Cerebellar cortex (tissue), 1 donor: Measurements from ENCODE around the gene PRM1.

ENCODE experiments used
- DNase-seq: peaks from one replicate; pipeline ENCODE4 v3.0.0-alpha.2; 2015; ENCODE audit warnings: low spot score

Gene PRM1

DNA sequence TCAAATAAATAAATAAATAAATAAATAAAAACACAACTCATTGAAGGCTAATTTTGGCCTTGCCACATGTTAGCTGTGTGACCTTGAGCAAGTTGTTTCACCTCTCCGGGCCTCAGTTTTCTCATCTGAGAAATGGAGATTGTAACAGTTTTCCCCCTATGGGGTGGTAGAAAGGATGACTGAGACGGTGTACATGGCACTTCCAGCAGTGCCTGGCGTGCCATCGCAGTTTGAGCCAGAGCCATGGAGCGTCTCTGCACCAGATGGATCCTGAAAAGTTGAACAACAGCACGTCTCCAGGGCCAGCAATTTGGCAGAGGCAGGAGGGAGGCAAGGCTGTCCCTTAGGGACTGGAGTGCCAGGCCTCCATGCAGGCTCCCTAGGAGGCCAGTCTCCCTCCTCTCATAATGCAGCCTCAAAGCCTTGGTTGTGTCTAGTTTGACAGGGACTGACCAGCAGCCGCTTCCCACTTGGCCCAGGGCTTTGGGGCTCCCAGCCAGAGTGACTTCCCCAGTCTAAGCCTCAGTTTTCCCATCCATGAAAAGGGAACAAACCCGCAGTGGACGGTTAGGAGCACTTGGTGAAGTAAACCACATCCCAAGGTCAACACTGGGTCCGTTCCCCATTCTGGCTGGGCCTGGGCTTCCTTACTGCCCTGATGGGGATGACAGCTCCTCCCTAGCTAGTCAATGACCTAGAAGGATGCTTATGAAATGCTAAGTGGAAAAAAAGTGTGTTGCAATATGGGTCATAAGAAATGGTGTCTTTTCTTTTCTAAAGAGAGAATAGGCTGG, 44.5 kb downstream of the PRM1 start:
- no peak for DNase-seq

DNA sequence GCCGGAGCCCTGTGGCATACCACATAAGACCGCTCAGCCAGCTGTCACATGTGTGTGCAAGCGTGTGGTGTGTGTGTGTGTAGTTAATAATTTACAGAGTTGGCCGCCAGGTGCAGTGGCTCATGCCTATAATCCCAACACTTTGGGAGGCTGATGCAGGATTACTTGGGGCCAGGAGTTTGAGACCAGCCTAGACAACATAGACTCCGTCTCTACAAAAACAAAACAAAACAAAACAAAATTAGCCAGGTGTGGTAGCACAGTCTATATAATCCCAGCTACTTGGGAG, 45.5 kb downstream of the PRM1 start:
- no peak for DNase-seq

DNA sequence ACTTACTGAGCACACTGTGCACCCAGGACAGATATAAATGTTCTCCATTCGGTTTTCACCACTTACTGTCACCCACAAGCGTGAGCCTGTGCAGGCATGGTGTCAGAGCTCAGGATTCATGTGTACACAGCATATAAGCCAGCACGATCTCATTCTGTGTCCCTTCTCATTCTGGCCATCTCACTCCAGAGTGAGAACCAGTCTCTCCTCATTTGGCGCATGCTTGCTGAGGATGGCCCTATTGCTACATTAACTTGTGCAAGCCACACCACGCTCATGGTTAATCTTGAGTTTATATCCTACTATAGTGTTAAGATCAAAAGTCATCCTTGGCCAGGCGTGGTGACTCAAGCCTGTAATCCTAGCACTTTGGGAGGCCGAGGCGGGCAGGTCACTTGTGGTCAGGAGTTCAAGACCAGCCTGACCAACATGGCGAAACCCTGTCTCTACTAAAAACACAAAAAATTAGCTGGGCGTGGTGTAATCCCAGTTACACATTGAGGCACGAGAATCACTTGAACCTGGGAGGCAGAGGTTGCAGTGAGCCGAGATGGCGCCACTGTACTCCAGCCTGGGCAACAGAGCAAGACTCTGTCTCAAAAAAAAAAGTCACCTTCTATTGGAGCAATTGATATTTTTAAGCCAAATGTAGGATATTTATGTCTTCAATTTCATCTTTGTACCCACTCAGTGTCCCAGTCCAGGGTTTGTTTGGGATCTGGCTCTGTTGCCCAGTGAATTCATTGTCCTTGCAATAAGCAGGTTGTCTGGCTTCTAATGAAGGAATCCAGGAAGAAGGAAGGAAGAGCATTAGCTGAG, 46.0 kb downstream of the PRM1 start:
- DNase-seq = no peak

DNA sequence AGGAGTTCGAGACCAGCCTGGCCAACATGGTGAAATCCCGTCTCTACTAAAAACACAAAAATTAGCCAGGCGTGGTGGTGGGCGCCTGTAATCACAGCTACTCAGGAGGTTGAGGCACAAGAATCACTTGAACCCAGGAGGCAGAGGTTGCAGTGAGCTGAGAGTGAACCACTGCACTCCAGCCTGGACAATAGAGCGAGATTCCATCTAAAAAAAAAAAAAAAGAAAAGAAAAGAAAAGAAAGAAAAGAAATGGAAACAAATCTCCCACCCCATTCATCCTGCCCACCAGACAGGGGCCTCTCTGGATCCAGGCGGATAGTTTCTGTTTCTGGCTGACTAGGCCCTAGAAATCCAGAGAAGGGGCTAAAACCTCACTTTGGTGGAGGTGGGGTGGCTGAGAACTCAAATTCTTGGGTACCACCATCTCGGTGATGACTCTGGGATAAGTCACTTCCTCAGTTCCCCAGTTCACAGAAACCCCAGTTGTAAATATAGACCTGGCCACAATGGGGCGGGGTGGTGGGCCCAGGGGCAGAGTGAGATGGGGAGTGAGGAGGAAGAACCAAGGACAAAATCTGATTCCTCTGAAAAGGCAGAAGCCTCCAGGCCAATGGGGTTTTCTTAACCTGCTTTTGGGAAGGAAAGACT, 47.3 kb downstream of the PRM1 start:
- DNase-seq = no peak

DNA sequence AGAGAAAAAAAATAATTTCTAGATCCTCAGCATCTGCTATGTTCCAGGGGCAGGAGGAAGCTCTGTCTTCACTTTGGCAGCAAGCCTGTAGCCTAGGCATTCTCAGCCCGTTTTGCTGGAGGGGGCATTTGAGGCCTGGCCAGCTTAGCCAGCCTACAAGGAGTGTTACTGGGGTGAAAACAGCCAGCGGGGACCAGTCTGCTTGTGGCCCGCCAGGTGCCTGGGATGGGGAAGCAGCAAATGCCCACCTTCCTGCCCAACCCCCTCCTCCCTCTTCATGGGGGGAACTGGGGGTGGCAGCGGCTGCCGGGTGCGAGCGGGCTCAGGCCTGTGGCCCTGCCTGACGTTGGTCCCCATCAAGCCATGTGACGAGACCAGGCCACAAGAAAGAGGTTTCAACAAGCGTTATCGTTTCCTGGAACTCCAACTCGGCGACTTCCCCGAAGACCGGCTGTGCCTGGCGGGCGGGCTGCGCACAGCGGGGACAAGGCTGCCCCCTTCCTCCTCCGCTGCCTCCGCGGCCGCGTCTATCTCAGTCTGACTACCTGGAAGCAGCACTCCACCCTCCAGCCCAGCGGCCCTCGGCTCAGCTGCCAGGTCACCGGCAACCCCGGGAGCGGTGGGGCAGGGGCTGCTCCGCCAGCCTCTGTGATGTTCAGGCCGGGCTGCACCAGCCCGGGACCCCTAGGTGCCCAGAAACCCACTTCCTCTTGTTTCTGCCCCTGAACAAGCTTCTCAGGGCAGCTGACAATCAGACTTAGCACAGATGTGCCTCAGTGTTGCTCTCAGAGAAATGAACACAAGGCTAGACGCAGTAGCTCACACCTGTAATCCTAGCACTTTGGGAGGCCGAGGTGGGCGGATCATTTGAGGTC, 48.0 kb downstream of the PRM1 start:
- peak; percentile 55 for DNase-seq

DNA sequence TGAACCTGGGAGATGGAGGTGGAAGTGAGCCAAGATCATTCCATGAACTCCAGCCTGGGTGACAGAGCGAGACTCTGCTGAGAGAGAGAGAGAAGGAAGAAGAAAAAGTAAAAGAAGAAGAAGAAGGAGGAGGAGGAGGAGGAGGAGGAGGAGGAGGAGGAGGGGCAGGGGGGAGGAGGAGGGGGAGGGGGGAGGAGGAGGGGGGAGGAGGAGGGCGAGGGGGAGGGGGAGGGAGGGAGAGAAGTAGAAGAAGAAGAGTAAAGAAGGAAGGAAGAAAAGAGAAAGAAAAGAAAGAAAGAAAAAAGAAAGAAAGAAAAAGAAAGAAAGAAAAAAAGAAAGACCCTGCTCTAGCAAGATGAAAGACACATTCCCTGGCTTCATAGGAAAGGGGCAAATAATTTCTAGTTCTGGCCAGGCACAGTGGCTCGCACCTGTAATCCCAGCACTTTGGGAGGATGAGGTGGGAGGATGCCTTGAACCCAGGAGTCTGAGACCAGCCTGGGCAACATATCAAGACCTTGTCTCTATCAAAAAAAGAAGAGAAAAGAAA, 48.8 kb downstream of the PRM1 start:
- DNase-seq = no peak

DNA sequence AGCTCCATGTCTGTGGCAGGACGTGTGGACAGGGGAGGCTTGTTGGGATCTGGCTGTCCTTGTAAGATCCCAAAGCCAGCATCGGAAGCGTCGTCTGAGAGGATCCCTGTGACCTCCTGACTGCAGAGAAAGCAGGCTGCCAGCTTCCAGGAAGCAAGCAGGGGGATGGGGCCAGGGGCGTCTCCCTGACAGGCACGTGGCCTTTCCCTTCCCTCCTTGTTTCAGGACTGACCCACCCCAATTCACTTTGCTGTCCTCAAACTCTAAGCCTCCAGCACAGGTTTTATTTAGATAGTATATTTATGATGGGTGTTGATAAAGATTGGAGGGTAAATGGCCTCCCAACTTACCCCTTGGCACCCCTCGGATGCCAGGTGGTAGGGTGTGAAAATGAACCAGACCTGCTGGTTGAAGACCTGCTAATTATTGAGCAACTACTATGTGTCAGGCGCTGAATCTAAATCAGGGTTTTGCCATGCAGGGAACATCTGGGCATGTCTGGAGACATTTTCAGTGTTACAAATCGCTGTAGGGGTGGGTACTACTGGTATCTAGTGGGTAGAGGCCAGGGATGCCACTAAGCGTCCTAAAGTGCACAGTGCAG, 49.7 kb downstream of the PRM1 start:
- no peak for DNase-seq
